ENCODE results near the gene CLCN3.

Gene CLCN3

DNA sequence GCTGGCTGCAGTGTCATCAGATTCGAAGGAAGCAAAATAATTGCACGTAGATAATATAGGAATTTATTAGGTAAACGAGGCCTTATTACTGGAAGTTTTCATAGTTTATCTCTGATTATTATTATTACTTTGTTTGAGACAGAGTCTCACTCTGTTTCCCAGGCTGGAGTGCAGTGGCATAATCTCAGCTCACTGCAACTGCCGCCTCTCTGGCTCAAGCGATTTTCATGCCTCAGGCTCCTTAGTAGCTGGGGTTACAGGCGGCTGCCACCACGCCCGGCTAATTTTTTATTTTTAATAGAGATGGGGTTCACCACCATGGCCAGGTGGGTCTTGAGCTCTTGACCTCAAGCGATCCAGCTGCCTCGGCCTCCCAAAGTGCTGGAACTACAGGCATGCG is 12.5 kb downstream of the CLCN3 start:
- H3K4me1 ChIP-seq = peaks cover 0 to 12% (median 8%) of the 10 kb centered on the region in 10 experiments; a peak in 9 of 20 replicates
- H3K9me3 ChIP-seq (replicated peaks in 1 of 11) = peaks cover 0 to 6% (median 0%) of the 10 kb centered on the region in 11 experiments; a peak in 1 of 22 replicates
- H3K4me3 ChIP-seq = no peak overlapping the region
- TF ChIP-seq Cebpa-rat (IDR thresholded peaks at IDR 0.05) = no peak
- no peak overlapping the region for H3K27ac ChIP-seq
- no peak overlapping the region for H3K9ac ChIP-seq
- H4K20me1 ChIP-seq = peaks cover 0 to 47% (median 0%) of the 10 kb centered on the region in 11 experiments; a peak in 9 of 22 replicates
- peaks cover 7 to 42% (median 18%) of the 10 kb centered on the region in 11 experiments; a peak in 18 of 22 replicates for H3K36me3 ChIP-seq
- H3K27me3 ChIP-seq = no peaks in the 10 kb centered on the region
- H3K4me2 ChIP-seq = no peak overlapping the region

DNA sequence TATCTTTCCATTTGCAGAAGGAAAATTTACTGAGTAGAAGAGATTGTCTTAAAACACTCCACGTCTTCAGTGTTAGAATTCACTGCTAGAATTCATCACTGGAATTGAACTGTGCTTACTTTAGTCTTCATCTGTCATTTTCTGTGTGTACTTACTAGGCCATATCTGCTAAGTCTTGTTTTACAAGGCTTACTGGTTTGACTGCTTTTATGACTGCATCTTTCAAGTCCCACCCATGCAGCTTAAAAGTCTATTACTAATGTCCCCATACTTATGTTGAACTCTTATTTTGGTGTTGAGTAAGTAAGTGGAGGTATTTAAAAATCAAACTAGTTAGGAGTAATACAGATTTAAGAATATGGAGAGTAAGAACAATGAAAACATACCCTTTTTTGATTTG is 14.6 kb downstream of the CLCN3 start:
- peaks cover 15 to 63% (median 31%) of the 10 kb centered on the region in 11 experiments; a peak in 20 of 22 replicates for H3K36me3 ChIP-seq
- H3K9me3 ChIP-seq (replicated peaks in 1 of 11) = peaks cover 0 to 6% (median 0%) of the 10 kb centered on the region in 11 experiments; a peak in 1 of 22 replicates
- no peak for TF ChIP-seq Cebpa-rat (IDR thresholded peaks at IDR 0.05)
- H3K4me3 ChIP-seq = no peak overlapping the region
- H4K20me1 ChIP-seq = peaks cover 0 to 36% (median 0%) of the 10 kb centered on the region in 11 experiments; a peak in 9 of 22 replicates
- H3K27me3 ChIP-seq = no peaks in the 10 kb centered on the region
- H3K4me1 ChIP-seq = peaks cover 0 to 7% (median 0%) of the 10 kb centered on the region in 10 experiments; a peak in 1 of 20 replicates
- H3K4me2 ChIP-seq = no peak overlapping the region
- no peak overlapping the region for H3K27ac ChIP-seq
- H3K9ac ChIP-seq = no peak overlapping the region

DNA sequence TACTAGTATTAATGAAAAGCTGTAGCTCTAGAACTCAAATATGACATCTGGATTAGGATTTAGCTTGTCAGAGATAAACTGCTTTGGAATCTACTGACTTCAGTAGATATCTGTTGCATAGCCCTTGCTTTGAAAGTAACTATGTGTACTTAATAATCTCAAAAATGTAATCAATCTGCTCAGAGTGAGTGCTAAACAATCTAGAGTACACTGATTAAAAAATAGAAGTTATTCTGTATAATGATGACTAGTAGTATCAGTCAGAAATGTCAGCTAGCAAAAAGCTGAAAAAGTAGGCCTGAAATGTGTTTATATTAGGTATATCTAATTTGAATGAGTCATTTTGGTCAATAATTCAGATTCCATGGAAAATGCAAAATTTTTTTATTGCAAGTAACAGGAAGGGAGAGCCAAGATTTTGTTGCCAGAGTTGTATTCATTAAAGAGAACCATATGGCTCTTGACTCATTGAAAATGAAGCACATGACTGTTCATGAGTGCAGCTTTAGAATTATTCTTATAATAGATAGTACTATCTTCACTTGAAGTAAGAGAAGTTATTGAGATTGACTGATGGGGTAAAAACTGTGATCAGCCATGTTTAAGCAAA is 20.0 kb downstream of the CLCN3 start:
- Histone ChIP-seq H3K4me1 (no peaks in the 10 kb centered on the region), H4K20me1 (peaks cover 0 to 9% (median 0%) of the 10 kb centered on the region in 11 experiments; a peak in 1 of 22 replicates), H3K4me3 (no peak overlapping the region), H3K27me3 (no peaks in the 10 kb centered on the region), H3K9me3 (replicated peaks in 1 of 11) (no peaks in the 10 kb centered on the region), H3K9ac (no peak overlapping the region), H3K27ac (no peak overlapping the region), H3K4me2 (no peak overlapping the region), H3K36me3 (peaks cover 27 to 94% (median 52%) of the 10 kb centered on the region in 11 experiments; a peak in 20 of 22 replicates)
- no peak for TF ChIP-seq Cebpa-rat (IDR thresholded peaks at IDR 0.05)

GRCh38 chr4:169644802-169645201 is 24.4 kb downstream of the CLCN3 start:
- Histone ChIP-seq H3K36me3 (peaks cover 12 to 79% (median 43%) of the 10 kb centered on the region in 11 experiments; a peak in 19 of 22 replicates), H3K27me3 (no peaks in the 10 kb centered on the region), H4K20me1 (peaks cover 0 to 10% (median 0%) of the 10 kb centered on the region in 11 experiments; a peak in 2 of 22 replicates), H3K27ac (no peak overlapping the region), H3K4me2 (no peak overlapping the region), H3K9ac (no peak overlapping the region), H3K9me3 (replicated peaks in 1 of 11) (no peaks in the 10 kb centered on the region), H3K4me1 (no peaks in the 10 kb centered on the region), H3K4me3 (no peak overlapping the region)
- no peak for TF ChIP-seq Cebpa-rat (IDR thresholded peaks at IDR 0.05)

GRCh38 chr4:169645627-169646026 is 25.2 kb downstream of the CLCN3 start:
- Histone ChIP-seq H3K27ac (no peak overlapping the region), H3K4me1 (no peaks in the 10 kb centered on the region), H3K27me3 (no peaks in the 10 kb centered on the region), H3K4me2 (no peak overlapping the region), H3K9me3 (replicated peaks in 1 of 11) (no peaks in the 10 kb centered on the region), H3K36me3 (peaks cover 12 to 72% (median 36%) of the 10 kb centered on the region in 11 experiments; a peak in 19 of 22 replicates), H3K4me3 (no peak overlapping the region), H4K20me1 (peaks cover 0 to 13% (median 0%) of the 10 kb centered on the region in 11 experiments; a peak in 2 of 22 replicates), H3K9ac (no peak overlapping the region)
- TF ChIP-seq Cebpa-rat (IDR thresholded peaks at IDR 0.05) = no peak

DNA sequence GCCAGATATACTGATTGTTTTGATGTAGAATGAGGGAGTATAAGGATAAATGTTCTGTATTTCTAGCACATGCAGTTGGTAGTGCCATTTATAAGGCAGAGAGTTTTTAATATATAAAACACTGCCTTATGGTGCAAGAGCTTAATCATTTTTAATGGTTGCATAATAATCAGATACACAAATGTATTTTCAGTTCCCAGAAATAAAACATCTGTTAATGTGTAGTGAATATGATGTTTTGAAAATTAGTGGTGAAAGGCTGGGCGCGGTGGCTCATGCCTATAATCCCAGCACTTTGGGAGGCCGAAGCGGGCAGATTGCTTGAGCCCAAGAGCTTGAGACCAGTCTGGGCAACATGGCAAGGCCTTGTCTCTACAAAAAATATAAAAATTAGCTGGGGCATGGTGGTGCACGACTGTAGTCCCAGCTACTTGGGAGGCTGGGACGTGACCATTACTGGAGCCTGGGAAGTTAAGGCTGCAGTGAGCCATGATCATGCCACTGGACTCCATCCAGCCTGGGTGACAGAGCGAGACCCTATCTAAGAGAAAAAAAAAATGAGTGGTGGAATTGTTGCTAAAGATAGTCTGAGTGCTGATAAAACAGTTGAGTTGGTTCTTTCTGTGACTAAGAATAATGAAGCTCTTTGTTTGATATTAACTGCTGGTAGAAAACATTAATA is 29.3 kb downstream of the CLCN3 start:
- Histone ChIP-seq H4K20me1 (peaks cover 0 to 25% (median 0%) of the 10 kb centered on the region in 11 experiments; a peak in 3 of 22 replicates), H3K36me3 (peaks cover 3 to 34% (median 10%) of the 10 kb centered on the region in 11 experiments; a peak in 18 of 22 replicates), H3K9ac (no peak overlapping the region), H3K4me3 (no peak overlapping the region), H3K27me3 (no peaks in the 10 kb centered on the region), H3K4me1 (no peaks in the 10 kb centered on the region), H3K4me2 (no peak overlapping the region), H3K9me3 (replicated peaks in 1 of 11) (no peaks in the 10 kb centered on the region), H3K27ac (no peak overlapping the region)
- no peak for TF ChIP-seq Cebpa-rat (IDR thresholded peaks at IDR 0.05)

DNA sequence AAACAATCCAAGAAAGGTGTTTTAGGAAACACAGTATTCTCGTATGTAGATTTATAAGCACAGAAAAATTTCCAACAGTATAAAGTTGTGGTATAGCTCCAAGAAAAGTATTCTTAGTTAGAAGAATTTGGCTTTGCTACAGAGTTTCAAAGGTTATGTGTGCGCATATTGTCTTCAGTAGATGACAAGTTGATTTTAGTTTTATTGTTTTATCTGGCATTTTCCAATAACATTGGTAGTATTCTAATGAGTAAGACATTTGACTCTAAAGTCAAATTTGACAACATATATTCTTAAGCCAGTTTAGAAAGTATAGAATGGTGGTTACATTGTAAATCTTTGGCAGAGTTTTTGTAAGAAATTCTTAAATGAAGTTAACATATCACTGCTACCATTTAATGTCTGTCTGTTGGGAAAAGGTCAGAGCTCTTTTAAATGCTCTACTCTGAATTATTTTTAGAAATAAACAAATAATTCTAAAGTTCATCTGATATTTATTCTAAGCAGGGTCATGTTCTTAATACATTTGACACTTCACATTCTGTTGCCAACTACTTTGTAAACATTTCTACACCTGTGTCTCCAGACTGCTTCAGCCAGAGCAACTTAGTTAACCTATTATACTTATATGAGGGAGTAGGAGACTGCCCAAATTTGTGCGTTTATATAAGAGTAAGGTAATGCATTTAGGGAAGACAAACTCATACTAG is 30.0 kb downstream of the CLCN3 start:
- no peak overlapping the region for H3K4me2 ChIP-seq
- no peak overlapping the region for H3K27ac ChIP-seq
- H3K4me3 ChIP-seq = no peak overlapping the region
- H4K20me1 ChIP-seq = peaks cover 0 to 26% (median 0%) of the 10 kb centered on the region in 11 experiments; a peak in 4 of 22 replicates
- H3K9ac ChIP-seq = no peak overlapping the region
- no peak for TF ChIP-seq Cebpa-rat (IDR thresholded peaks at IDR 0.05)
- 0 out of 22 replicates have a peak, but pooled peaks cover 0 to 2% (median 0%) of the 10 kb centered on the region in 11 experiments for H3K9me3 ChIP-seq (replicated peaks in 1 of 11)
- H3K4me1 ChIP-seq = no peaks in the 10 kb centered on the region
- H3K27me3 ChIP-seq = no peaks in the 10 kb centered on the region
- H3K36me3 ChIP-seq = peaks cover under 1 to 32% (median 10%) of the 10 kb centered on the region in 11 experiments; a peak in 16 of 22 replicates

- H3K4me2 ChIP-seq = no peak overlapping the region
- 0 out of 22 replicates have a peak, but pooled peaks cover 0 to 3% (median 0%) of the 10 kb centered on the region in 11 experiments for H3K9me3 ChIP-seq (replicated peaks in 1 of 11)
- H3K36me3 ChIP-seq = peaks cover 0 to 21% (median 11%) of the 10 kb centered on the region in 11 experiments; a peak in 14 of 22 replicates
- no peaks in the 10 kb centered on the region for H3K27me3 ChIP-seq
- no peak overlapping the region for H3K27ac ChIP-seq
- peaks cover 0 to 38% (median 0%) of the 10 kb centered on the region in 11 experiments; a peak in 7 of 22 replicates for H4K20me1 ChIP-seq
- H3K9ac ChIP-seq = no peak overlapping the region
- no peak for TF ChIP-seq Cebpa-rat (IDR thresholded peaks at IDR 0.05)
- H3K4me3 ChIP-seq = no peak overlapping the region
- no peaks in the 10 kb centered on the region for H3K4me1 ChIP-seq
Observed at GRCh38 chr4:169652535-169652934, 32.2 kb downstream of the CLCN3 start.

All from BLaER1 treated with 17β-estradiol and CSF1 and Interleukin-3, amounts not matched to agents 10 nM and 100 nM (cell line).